ENCODE data around the gene CTU1. TPM values are rescaled to one million over a fixed set of nuclear protein-coding genes. Genes with fewer than 3 reads are reported as not detected.

Gene CTU1
- polyA plus RNA-seq, 1 experiment = 3.3 TPM

DNA sequence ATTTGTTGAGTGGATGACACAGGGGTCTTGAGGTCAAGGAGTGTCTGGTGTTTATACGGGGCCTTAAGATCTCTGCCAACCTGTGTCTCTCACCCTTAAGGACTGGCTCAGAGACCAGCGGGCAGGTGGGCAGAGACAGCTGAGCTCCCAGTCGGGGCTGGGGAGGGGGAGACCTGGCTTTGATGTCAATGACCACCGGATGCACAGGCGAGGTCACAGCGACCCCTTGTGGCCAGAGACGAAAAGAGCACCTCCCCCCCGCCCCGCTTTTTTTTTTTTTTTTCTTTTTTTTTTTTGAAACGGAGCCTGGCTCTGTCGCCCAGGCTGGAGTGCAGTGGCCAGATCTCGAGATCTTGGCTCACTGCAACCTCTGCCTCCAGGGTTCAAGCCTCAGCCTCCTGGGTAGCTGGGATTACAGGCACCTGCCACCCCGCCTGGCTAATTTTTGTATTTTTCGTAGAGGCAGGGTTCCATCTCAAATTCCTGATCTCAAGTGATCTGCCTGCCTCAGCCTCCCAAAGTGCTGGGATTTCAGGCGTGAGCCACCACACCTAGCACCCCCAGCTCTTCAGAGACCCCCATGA lies 13.4 kb downstream of the CTU1 start:
- POLR2A ChIA-PET = no interaction called here
- no peak overlapping the region for H3K4me3 ChIP-seq (ENCODE audit: low read depth, low read length)
- no peaks in the 10 kb centered on the region for H3K27me3 ChIP-seq (ENCODE audit: control insufficient read depth, insufficient read depth, low read length)
- no peak for DNase-seq (ENCODE audit: low read depth)
- CTCF ChIA-PET = interaction anchor here (0.6 to 1.6 kb wide), 4 partner anchors 8 to 114 kb away, joined by 3 to 4 read pairs (median 4); partner anchors contain the start of gene KLK8
- H3K36me3 ChIP-seq (ENCODE audit: control insufficient read depth, insufficient read depth, low read length) = peaks cover 6% of the 10 kb centered on the region
- TF ChIP-seq, protein P1, sequence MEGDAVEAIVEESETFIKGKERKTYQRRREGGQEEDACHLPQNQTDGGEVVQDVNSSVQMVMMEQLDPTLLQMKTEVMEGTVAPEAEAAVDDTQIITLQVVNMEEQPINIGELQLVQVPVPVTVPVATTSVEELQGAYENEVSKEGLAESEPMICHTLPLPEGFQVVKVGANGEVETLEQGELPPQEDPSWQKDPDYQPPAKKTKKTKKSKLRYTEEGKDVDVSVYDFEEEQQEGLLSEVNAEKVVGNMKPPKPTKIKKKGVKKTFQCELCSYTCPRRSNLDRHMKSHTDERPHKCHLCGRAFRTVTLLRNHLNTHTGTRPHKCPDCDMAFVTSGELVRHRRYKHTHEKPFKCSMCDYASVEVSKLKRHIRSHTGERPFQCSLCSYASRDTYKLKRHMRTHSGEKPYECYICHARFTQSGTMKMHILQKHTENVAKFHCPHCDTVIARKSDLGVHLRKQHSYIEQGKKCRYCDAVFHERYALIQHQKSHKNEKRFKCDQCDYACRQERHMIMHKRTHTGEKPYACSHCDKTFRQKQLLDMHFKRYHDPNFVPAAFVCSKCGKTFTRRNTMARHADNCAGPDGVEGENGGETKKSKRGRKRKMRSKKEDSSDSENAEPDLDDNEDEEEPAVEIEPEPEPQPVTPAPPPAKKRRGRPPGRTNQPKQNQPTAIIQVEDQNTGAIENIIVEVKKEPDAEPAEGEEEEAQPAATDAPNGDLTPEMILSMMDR (IDR thresholded peaks at IDR 0.05; ENCODE audit: insufficient read depth, low read depth, low read length) = peak; percentile 73

DNA sequence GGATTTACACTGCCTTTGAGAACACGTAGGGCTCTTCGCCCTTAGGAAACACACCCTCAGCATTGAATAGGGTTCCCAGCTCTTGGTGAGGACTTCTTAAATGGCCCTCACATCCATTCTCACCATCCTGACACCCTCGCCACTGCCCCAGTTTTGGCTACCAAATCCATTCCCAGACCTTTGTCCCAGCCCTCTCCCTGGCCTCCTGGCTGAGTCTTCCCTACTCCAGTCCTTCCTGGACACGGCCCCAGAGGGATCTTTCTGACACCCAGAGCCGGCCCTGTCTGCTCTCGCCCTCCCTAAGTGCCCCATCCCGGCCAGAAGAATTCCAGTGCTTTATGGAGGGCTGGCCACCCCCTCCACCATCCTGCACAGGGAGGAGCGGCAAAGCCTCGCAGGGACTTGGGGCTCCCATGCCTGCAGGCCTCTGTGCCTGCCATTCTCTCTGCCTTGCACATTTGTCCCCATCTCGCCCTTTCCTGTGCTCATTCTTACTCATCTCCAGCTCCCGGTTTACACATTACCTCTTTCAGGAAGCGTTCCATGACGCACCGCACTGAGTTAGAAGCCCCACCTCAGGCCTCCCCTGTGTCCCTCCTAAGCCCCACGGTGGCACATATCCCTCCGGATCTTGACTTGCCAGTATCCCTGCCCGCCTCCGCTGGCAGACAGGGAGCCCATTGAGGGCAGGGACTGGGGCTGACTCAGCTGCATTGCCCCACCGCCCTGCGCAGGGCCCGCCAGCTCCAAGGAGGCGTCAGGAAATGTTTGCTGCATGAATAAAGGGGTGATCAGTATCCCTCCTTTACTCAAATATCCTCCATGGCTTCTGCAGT lies 14.5 kb downstream of the CTU1 start:
- peaks cover 6% of the 10 kb centered on the region for H3K36me3 ChIP-seq (ENCODE audit: control insufficient read depth, insufficient read depth, low read length)
- DNase-seq (ENCODE audit: low read depth) = no peak
- ChIA-PET POLR2A (no interaction called here), CTCF (interaction anchor here (1.4 to 1.6 kb wide), 2 partner anchors 9 to 20 kb away, joined by 4 read pairs; no protein-coding TSS in a partner anchor)
- no peak overlapping the region for H3K4me3 ChIP-seq (ENCODE audit: low read depth, low read length)
- no peaks in the 10 kb centered on the region for H3K27me3 ChIP-seq (ENCODE audit: control insufficient read depth, insufficient read depth, low read length)
- TF ChIP-seq, protein P1 (IDR thresholded peaks at IDR 0.05; ENCODE audit: insufficient read depth, low read depth, low read length) = no peak

DNA sequence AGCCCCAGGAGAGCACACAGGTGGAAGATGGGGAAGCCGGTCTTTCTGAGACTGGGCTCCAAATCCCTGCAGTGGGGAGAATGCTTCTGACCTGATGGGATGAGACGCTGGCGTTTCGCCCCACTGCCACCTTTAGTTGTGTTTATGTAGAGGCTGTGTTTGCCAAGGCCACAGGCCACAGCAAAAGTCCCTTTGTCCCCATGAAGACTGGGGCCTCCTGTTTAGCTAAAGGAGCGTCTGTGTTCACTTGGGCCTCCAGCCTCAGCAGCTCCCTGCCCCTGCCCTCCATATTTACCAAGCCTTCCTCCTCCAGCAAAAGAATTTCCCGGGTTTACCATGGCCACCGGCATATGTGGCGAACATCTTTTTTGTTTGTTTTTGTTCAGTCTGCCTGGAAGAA lies 15.1 kb downstream of the CTU1 start:
- ChIA-PET POLR2A (no interaction called here), CTCF (no interaction called here)
- TF ChIP-seq, protein P1 (IDR thresholded peaks at IDR 0.05; ENCODE audit: insufficient read depth, low read depth, low read length) = no peak
- no peaks in the 10 kb centered on the region for H3K27me3 ChIP-seq (ENCODE audit: control insufficient read depth, insufficient read depth, low read length)
- DNase-seq (ENCODE audit: low read depth) = no peak
- no peak overlapping the region for H3K4me3 ChIP-seq (ENCODE audit: low read depth, low read length)
- H3K36me3 ChIP-seq (ENCODE audit: control insufficient read depth, insufficient read depth, low read length) = peaks cover 5% of the 10 kb centered on the region

DNA sequence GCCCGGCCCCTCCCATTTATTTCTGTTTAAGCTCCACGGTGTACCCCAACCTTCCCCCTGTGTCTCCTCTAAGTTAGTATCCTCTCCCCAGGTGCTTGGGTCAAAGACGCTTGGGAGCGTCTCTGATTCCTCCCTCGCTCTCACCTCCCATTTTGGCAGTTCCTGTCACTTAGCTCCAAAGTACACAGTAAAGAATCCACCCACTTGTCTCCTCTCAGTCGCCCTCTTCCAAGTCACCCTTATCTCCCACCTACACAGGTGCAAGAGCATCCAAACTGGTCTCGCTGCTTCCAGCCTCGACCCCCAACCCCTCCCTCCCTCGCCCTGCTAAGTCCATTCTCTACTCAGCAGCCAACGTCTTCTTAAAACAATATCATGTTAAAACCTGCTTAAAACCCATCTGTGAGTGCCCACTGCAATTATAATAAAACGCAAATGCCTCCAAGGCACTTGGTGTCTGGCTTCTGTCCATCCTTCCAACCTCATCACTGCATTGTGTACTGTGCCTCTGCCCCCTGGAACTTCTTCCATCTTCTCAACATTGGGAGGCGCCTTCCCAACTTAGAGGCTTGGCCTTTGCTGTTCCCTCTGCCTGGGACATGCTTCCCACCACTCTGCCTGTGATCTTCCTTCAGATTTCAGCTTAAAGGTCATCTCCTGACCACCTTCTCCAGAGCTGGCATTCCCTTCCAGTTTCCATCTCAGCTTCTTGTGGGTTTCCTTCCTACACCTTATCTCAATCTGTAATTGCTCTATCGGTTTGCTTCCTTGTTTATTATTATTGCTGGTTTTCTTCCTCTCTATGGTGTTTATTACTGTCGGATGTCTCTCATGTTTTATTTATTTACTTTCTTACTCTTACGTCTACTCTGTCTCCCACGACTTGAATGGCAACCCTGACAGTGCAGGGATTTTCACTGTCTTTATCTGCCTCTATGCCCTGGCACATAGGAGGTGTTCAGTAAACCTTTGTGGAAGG lies 16.0 kb downstream of the CTU1 start:
- ChIA-PET CTCF (no interaction called here), POLR2A (no interaction called here)
- TF ChIP-seq, protein P1 (IDR thresholded peaks at IDR 0.05; ENCODE audit: insufficient read depth, low read depth, low read length) = no peak

More for the DNA sequence above, 16.0 kb downstream of the CTU1 start:
- Histone ChIP-seq H3K27me3 (ENCODE audit: control insufficient read depth, insufficient read depth, low read length) (no peaks in the 10 kb centered on the region), H3K4me3 (ENCODE audit: low read depth, low read length) (no peak overlapping the region), H3K36me3 (ENCODE audit: control insufficient read depth, insufficient read depth, low read length) (0 out of 2 replicates have a peak, but pooled peaks cover 1% of the 10 kb centered on the region)
- DNase-seq (ENCODE audit: low read depth) = no peak
